ENCODE results near the gene PDLIM4.
A peak's percentile ranks its signal among the peaks of the same experiment; 100 is the strongest.

The PDLIM4 gene

DNA sequence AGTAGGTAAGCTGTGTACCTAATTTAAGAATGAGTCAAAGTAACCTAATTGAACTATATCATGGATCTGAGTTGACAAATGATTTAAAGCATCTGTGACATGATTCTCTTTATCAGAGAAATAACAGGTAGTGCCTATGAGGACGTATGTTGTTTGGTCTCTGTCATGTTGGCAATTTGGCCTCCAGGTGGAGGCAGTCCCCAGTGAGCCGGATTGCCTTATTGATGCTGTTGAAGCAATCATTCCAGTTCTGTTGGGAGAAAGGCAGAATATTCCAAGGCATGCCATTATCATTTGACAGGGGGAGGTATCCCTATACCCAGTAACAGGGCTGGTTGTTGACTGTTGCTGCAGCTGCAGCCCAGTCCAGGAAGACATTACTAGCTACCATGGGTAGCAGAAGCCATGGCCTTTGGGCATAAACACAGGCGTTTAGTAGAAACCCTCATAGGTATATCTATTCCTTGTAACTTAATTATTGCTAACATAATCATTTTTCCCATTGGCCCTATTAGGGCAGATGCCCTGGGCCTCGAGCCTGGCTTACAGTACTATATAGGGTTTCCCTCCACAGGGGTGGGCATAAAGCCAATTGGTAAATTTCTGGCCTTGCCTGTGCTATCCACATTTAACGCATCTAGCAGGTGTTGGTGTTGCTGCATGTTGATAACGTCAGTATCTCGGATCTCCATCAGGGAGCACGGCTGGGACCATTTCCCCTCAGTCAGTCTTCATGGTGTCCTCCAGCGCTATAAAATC lies 24.5 kb downstream of the PDLIM4 start:
- DNase-seq (ENCODE audit: low read depth in 3 of 3), result no peak

DNA sequence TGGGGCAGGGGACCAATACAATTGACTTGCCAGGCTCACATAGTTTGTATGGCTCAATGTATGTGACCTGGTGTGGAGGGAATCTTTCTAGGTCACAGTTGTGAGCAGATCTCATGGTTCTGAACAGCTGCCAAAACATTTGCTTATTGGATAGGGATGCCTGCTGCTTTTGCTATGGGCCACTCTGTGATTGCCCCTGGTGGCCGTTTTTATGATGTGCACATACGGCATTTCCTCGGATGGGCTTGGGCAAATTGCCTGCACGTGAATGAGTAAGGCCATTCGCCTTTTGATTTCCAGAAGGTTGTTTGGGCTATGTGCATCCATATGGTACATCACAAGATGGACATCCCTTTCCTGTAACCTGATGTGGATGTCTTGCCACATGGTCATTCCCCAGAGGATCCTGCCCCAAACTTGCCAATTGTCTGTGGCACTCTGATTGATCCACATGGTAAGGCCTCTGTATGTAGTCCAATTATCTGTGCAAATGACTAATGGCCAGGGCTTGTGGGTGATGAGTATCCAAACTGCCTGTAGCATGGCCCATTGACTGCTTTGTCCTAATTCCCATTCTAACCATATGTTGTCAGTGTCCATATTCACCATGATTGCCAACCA lies 26.0 kb downstream of the PDLIM4 start:
- DNase-seq (ENCODE audit: low read depth in 3 of 3), result no peak

DNA sequence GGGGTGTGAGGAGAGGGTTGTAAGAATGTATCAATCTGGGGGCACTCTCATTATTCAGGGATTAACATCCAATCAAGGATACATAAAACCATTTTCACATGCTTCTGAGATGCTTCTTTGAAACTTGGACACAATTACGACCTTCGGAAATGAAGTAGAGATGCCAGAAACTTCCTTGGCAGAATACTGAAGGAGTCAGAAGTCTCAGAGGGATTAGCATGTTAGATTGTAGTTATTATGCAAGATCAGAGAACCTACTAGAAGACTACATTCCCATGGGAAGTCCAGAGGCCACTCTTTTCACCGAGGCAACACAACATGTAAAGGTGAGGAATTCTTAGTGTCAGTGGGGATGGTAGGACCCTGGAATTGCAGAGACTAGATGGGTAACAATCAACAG lies 31.6 kb downstream of the PDLIM4 start:
- DNase-seq (ENCODE audit: low read depth in 3 of 3), result no peak

DNA sequence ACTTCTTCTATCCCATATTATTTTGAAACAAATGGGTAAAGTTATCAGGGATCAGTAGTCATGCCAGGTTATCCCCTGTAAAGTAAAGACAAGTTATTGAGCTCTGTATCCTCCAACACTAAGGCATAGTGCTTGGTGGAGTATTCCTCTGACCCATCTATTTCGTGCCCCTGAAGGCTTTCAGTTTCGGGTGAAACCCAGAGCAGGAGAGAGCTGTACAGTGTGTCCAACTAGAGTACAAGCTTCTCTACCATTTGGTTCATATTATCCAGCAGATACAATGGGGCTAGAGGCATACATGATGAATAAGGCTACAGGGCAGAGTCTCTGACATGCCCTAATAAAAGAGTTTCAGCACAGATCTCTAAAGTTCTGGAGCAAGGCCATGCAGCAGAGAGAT lies 33.5 kb downstream of the PDLIM4 start:
- no peak for DNase-seq (ENCODE audit: low read depth in 3 of 3)

DNA sequence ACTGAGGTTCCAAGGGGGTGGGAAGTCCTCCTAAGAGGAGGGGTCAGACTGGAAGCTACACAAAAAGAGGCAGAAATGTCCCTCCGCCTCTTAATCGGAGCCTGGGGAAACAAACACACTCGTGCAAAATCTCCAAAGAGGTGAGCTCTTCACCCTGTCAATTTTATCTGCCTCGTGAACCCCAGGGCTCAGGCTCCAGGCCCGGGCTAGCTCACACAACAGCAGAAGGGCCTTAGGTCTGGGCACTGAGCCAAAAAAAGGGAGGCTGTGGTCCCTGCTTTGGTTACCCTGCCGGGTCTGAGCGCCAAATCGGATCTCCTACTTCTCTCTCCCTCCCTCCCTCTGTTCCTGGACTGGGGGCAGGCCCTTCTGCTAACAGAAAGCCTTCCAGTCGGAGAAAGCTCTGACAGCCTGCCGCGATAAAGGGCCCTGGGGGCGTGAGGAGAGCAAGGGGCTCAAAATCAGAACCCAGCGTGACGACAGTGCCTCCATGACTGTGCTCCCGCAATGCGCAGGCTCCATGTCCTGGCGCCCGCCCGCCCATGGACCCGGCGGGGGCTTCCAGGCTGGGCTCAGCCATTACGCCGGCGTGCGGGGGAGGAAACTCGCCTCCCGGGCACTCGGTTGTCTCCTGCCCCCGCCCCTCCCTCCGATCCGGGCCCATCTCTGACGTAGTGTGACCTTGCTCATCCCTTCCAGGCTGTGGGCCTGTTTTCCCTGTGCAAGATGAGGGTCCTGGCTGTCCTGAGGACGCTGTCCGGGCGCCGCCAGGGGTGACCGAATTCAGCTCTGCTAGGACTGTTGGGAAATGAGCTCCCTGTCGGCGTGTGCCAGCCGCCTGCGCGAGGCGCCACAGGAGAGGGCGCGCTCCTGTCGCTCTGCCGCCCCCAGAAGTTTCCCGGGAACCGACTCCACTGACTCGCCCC lies 35.8 kb downstream of the PDLIM4 start:
- DNase-seq (ENCODE audit: low read depth in 3 of 3), result peak; percentile 57 to 66 (median 64)

DNA sequence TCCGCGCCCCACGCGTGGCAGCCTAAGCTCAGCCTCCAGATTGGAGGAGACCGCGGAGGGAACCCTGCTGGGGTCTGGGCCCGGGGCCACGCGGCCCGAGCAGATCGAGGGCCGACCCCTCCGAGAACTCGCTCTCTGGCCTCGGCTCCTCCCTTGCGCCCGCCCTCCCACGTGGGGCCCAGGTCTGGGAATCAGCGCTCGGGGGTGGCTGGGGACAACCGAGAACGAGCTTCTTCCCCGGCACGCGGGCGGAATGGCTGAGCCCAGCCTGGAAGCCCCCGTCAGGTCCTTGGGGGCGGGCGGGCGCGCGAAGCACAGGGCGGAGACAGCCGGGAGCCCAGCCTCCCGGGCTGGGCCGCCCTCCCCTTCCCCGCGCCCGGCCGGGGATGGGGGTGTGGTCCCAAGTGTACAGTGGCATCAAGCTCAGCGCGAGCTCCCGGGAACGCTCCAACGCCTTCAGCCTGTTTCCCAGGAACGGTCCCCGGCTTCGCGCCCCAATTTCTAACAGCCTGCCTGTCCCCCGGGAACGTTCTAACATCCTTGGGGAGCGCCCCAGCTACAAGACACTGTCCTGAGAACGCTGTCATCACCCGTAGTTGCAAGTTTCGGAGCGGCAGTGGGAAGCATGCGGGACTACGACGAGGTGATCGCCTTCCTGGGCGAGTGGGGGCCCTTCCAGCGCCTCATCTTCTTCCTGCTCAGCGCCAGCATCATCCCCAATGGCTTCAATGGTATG lies 36.7 kb downstream of the PDLIM4 start, which contains the start of gene SLC22A4:
Gene SLC22A4 (plus strand): TSS at position 403 of the 736 bp plus-strand sequence. CDS start 223 bp downstream, at position 626.
- peak; percentile 58 to 71 (median 63) for DNase-seq (ENCODE audit: low read depth in 3 of 3)

DNA sequence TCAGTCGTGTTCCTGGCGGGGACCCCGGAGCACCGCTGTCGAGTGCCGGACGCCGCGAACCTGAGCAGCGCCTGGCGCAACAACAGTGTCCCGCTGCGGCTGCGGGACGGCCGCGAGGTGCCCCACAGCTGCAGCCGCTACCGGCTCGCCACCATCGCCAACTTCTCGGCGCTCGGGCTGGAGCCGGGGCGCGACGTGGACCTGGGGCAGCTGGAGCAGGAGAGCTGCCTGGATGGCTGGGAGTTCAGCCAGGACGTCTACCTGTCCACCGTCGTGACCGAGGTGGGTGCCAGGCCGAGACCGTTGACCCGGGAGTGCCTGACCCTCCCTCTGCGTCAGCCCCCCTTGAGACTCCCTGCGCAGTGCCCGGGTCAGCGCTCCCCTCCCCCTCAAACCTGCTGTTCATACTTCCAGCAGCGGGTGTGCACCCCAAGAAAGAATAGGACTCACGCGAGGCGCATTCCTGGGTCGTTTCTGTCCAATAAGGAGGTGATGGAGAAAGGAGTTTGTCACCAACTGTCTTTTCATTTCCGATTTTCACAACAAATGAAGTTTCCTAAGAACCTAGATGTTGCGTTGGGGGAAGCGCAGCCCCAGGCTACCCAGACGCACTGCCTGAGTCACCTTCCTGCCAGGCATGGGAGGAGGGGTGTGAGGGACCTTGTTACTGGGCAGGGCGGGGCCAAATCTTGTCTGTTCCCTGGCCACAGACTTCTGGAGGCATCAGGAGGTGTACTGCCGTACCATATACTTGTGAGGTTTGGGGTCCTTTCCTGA lies 37.4 kb downstream of the PDLIM4 start:
- peak; percentile 47 to 69 (median 63) for DNase-seq (ENCODE audit: low read depth in 3 of 3)

DNA sequence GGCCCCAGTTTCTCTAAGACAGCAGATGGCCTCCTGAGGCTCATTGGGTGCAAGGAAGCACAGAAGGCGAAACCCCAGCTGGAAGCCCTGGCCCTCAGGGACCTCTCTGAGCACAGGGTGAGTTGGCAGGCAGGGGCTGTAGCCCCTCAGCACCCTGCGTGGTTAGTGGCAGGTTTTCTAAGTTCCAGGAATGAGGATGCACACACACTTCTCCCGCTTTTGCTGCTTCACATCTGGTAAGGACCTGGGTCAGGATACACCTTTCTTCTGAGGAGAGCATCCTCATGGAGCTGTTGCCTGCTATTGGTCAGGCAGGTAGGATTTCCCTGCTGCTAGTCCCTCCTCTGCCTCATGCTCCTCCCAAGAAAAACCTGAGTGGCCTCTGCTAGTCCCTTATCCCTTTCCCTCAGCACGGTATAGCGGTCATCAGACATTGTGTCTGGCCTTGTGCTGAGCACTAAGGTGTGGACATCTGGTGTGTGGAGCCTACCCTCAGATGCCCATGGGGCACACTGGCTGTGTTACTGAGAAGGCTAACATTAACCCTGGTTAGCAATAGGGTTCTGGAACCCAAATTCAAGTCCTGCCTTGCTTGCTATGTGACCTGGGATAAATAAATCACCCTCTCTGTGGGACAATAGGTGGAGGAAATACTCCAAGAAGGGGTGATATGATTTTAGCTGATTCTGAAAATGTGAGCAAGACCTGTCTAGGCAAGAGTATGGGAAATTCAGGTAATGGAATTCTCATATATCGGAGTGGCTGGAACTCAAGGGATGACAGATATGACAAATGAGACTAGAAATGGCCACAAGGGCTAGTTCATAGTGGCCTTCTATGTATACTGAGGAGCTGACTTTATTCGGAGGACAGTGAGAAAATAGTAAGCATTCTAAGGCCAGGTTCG lies 38.3 kb downstream of the PDLIM4 start:
- DNase-seq (ENCODE audit: low read depth in 3 of 3), result no peak

DNA sequence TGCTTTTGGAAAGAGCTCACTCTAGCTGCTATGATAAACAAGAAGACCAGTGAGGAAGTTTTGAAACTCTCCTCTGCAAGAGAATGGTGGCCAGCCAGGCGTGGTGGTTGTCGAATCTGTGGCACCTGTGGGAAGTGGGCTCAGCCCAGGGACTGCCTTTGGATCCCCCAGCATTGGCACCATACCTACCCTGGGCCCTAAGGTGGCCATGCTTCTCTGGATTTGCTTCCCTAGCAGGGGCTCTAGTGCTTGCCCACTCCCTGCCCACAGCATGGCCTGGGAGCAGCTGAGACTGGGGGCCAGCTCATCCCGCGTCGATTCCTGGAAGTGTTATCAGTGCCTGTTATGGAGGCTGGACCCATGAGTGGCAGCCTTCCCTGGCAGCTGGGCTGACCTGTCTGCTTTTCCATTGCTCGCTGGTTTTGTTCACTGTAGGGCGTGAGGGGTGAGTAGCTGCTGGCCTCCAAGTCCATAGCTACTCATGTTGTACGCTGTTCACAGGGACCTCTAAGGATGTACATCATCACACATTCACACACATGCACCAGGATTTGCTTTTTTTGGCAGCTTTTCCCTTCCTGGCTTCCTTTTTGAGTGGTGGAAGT lies 39.0 kb downstream of the PDLIM4 start:
- DNase-seq (ENCODE audit: low read depth in 3 of 3), result no peak

DNA sequence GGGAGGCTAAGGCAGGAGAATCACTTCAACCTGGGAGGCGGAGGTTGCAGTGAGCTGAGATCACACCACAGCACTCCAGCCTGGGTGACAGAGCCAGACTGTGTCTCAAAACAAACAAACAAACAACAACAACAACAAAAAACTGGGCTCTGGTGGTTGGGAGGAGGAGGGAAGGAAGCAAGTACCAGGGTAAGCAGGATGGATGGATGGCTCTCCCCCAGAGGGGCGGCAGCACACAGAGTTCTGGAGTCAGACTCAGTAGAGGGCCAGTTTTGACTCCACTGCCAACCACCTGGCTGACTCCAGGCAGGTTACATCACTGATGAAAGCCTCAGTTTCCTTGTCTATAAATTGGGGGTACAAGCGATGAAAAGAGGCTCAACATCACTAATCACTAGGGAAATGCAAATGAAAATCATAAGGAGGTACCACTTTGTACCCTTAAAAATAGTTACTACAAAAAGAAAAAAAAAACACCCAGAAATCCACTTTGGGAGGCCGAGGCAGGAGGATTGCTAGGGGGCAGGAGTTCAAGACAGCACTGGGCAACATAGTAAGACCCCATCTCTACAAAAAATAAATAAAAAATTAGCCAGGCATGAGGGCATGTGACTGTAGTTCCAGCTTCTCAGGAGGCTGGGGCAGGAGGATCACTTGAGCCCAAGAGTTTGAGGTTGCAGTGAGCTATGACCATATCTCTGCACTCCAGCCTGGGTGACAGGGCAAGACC lies 39.9 kb downstream of the PDLIM4 start:
- DNase-seq (ENCODE audit: low read depth in 3 of 3), result no peak

DNA sequence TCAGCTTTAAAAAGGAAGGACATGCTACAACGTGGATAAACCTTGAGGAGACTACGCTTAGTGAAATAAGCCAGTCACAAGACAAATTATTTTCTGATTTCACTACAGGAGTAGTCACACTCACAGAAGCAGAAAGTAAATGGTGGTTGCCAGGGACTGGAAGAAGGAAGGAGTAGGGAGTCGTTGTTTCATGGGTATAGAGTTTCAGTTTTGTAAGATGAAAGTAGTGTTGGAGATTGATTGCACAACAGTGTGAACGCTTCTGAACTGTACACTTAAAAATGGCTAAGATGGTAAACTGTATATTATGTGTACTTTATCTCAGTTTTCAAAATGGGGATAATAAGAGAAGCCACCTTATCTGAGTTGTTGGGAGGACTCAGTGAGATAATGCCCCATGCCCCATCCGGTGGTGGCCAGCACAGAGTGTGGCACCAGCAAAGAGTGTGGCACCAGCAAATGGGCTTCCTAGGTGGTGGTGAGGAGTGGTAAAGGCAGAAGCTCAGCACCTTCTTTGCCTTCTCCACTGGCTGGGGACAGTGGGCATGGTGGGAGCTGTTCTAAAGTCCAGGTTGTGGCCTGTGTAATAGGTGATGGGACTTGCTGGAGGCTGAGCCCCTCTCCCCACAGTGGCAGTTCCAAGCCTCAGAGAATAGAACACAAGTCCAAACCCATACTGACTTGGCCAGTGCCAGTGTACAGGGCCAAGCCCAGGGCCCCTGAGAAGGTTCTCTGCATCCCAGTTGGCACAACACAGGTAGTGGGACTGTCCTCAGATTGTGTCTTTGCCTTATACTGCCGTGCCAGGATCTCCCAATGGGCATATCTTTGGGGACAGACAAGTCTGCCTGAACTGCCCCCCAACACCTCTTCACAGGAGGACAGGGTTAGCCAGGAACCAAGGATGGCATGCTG lies 41.1 kb downstream of the PDLIM4 start:
- DNase-seq (ENCODE audit: low read depth in 3 of 3), result no peak

DNA sequence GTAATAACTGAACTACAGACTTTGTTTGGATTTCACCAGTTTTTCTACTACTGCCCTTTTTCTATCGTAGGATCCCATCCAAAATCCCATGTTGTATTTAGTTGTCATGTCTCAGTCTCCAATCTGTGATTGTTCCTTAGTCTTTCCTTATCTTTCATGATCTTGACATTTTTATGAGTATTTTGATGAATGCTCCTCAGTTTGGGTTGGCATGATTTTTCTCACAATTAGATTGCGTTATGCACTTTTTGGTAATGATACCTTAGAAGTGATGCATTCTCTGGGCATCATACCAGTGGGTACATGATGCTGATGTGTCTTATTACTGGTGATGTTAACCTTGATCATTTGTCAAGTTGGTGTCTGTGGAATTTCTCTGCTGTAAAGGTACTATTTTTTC lies 42.4 kb downstream of the PDLIM4 start:
- DNase-seq (ENCODE audit: low read depth in 3 of 3), result no peak

DNA sequence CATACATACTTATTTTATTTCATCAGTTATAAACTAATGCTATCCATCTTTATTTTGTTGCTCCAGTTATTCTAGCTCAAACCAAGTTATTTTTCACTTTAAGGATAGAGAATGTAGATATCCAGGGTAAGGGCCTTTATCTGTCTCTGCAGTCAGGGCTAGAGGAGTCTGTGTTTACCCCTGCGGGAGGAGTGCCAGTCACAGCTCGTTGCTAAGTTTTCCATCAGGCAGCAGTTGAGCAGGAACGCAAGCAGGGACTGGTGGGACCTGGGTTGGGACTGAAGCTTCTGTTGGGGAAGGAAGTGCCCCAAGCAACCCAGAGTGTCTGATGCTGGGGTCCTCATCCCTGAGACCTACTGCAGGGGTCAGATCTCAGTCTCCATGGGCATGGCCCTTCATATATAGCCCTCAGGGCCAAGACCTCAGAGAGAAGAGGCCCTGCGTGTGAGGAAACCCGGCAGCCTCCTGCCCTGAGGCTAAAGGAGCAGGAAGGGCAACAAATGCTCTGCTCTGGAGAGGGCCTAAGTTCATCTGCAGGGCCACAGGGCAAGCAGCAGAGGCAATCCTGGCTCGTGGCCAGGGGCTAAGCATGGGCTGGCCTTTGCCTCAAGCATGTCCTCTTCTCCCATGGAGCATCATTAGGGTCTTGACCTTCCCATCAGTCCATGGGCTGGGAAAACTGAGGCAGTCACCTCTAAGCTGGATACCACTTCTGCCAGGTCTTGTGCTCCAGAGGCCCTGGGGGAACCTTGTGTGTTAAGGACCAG lies 43.3 kb downstream of the PDLIM4 start:
- no peak for DNase-seq (ENCODE audit: low read depth in 3 of 3)

DNA sequence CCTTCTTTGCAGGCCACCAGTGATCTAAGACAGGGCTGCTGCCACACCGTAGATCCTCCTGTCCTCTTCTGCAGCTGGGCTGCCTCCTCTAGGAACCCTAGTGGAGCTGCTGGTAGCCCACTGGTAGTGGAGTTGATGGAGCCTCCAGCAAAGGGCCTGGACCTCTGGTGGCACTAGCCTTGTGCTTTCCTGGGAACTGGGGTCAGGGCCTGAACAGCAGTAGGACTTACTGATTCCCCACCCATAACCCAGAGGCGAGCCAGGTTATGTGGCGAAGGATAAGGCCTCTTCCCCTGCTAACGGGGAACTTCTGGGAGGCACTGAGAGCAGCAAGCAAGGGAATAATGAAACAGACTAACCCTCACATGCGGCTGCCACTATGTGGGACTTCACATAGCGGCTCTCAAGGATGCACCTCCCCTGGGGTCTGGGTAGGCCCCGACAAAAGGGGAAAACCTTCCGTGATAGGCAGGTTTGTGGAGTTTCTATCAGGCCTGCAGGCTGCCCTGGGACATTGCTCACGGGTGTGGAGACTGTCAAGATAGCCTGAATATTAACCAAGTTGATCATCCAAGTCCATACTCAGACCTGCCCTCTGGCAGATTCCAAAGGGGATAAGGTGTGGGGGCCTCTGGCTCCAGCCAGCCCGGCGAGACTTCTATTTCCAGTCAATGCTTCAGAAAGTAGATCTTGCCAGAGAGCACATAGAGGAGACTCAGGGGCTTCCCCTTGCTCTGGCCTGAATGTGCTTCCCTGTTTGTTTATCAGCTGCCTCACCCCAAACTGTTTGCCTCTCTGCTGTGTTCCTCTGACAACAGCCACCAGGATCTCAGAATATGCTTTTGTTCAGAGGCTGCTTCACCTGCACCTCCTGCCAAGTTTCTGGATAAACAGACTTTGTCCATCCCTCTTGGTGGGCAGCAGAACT lies 44.1 kb downstream of the PDLIM4 start:
- no peak for DNase-seq (ENCODE audit: low read depth in 3 of 3)

DNA sequence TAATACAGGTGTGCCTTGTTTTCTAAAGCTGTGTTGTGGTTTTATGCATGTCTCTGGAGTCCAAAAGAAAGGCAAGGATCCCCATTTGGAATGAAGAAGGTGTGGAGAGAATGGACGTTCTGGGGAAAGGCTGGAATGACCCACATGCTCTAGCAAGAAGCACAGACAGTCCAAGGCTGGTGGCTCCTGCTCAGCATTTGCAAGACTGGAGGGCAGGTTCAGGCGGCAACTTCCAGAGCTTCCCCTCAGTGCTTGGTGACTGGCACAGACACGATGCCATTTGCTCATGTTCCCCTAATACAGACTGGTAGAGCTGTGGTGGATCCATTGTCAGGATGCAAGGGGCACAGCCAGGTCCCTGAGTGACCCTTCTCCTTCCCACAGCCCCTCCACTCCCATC lies 44.9 kb downstream of the PDLIM4 start:
- DNase-seq (ENCODE audit: low read depth in 3 of 3), result no peak

DNA sequence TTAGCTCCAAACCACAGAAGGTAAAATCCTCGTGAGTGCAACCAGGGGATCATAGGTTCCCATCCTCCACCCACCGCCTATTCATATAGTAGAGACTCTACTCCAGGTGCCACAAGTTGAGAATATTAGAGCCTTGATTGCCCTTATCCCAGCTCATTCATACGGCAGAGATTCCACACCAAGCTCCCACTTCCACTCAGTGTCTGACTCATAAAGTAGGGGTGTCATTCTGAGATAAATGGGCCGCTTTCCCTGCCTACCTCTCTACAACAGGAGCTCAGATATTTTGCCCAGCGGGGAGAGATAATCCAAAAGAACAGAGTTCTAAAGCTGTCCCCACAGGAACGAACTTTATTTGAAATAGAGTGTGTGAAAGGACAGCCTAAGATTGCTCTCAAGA lies 46.1 kb downstream of the PDLIM4 start:
- no peak for DNase-seq (ENCODE audit: low read depth in 3 of 3)
